Glomerular visceral epithelial cell (primary cell): ENCODE data around the gene RAB8A.
"Not testable (repeated sequence)": the region's sequence is repeated elsewhere in the genome, so short reads cannot be mapped to it uniquely, and the experiment has no call there.

Source experiments
- DNase-seq: peaks from one replicate; pipeline ENCODE4 v3.0.0-alpha.2; 2016; ENCODE audit errors: extremely low spot score

Gene RAB8A

GRCh38 chr19:16112778-16113177, 1.1 kb downstream of the RAB8A start:
- no peak for DNase-seq

- DNase-seq: no peak
These were observed 2.0 kb downstream of the RAB8A start for GRCh38 chr19:16113727-16114126.

- no peak for DNase-seq
These were observed 3.8 kb downstream of the RAB8A start for GRCh38 chr19:16115301-16116039.

GRCh38 chr19:16116067-16116466, 4.4 kb downstream of the RAB8A start:
- DNase-seq: no peak

- DNase-seq: no peak
These were observed 5.9 kb downstream of the RAB8A start for GRCh38 chr19:16117594-16118033.

- DNase-seq: no peak
These were observed 6.9 kb downstream of the RAB8A start for GRCh38 chr19:16118489-16119033.

GRCh38 chr19:16119075-16119857, 7.6 kb downstream of the RAB8A start:
- DNase-seq: not testable (repeated sequence)

GRCh38 chr19:16121141-16121540, 9.5 kb downstream of the RAB8A start:
- no peak for DNase-seq

- no peak for DNase-seq
These were observed 10.3 kb downstream of the RAB8A start for GRCh38 chr19:16121967-16122366.

- DNase-seq: no peak
These were observed 13.3 kb downstream of the RAB8A start for GRCh38 chr19:16124953-16125352.

- no peak for DNase-seq
These were observed 14.2 kb downstream of the RAB8A start for GRCh38 chr19:16125737-16126495.

GRCh38 chr19:16127080-16127479, 15.4 kb downstream of the RAB8A start:
- no peak for DNase-seq

GRCh38 chr19:16127776-16128371, 16.2 kb downstream of the RAB8A start:
- DNase-seq: no peak

GRCh38 chr19:16131648-16132047, 20.0 kb downstream of the RAB8A start:
- no peak for DNase-seq

- DNase-seq: no peak
These were observed 22.1 kb downstream of the RAB8A start for GRCh38 chr19:16133818-16134217.

- no peak for DNase-seq
These were observed 22.8 kb downstream of the RAB8A start for GRCh38 chr19:16134510-16134909.

- no peak for DNase-seq
These were observed 23.9 kb downstream of the RAB8A start for GRCh38 chr19:16135430-16136127.

- no peak for DNase-seq
These were observed 24.7 kb downstream of the RAB8A start for GRCh38 chr19:16136185-16136999.

- no peak for DNase-seq
These were observed 28.1 kb downstream of the RAB8A start for GRCh38 chr19:16139752-16140151.

- DNase-seq: no peak
These were observed 29.4 kb downstream of the RAB8A start for GRCh38 chr19:16141043-16141442.
